Smooth muscle cell of the pulmonary artery (primary cell): ENCODE data around the gene CCDC47. TPM values are rescaled to one million over a fixed set of nuclear protein-coding genes. Genes with fewer than 3 reads are reported as not detected.

Source experiments
- total RNA-seq: library from RNA; depleted of rRNA; stranded (reverse); fragments of >200 nt; gene quantifications from 2 replicates; pipeline ENCODE4 v1.2.3, GENCODE V29; 2014

CCDC47 gene, protein sequence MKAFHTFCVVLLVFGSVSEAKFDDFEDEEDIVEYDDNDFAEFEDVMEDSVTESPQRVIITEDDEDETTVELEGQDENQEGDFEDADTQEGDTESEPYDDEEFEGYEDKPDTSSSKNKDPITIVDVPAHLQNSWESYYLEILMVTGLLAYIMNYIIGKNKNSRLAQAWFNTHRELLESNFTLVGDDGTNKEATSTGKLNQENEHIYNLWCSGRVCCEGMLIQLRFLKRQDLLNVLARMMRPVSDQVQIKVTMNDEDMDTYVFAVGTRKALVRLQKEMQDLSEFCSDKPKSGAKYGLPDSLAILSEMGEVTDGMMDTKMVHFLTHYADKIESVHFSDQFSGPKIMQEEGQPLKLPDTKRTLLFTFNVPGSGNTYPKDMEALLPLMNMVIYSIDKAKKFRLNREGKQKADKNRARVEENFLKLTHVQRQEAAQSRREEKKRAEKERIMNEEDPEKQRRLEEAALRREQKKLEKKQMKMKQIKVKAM
- total RNA-seq: 89.7 and 94.5 TPM in 2 replicates

DNA sequence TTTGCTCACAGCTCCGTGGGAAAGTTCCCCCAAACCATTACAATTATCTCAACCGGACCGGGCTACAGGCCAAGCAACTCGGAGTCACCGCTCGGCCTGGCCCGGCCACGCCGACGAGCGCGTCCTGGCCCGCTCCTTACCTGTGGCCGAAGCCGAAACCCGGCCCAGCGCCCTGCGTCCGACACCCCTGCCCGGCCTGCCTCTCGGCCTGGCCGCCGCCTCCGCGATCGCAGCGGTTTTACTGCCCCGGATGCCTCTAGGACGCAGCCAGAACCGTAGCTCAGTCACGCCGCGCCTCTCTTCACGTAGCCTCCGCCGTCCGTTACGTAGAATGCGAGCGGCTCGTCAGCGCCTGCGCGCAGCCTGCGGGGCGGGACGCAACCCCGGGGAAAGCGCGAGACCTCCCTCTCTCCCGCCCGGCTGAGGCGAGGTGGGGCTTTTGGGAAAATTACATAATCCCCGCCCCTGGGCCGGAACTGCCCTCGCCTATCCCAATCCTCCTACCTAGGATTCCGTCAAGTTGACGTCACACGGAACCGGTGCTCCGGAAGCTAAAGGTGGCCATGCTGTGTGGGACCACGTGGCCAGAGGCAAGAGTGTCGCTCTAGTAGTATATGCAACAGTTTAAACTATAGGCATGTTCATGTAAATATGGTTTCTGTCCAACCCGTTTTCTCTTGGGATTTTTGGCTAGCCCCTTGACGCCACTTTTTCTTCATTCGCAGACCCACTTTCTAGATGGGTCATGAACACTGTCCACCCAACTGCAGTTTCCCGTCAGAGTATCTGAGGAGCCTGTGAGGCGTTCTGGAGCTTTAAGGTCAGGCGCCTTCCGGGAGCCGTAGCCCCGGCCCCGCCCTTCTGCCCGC, at the start of gene CCDC47:
TSS of gene CCDC47 (minus strand) at position 326 of the 869 bp plus-strand sequence. CDS start 7,422 bp downstream, outside the sequence.

GRCh38 chr17:63774141-63774968, 958 bp upstream of the CCDC47 start, which contains the start of gene DDX42:
Gene DDX42, plus strand, starts transcription at chr17:63774170. Its CDS starts 12,880 bp downstream, at chr17:63787050.

DNA sequence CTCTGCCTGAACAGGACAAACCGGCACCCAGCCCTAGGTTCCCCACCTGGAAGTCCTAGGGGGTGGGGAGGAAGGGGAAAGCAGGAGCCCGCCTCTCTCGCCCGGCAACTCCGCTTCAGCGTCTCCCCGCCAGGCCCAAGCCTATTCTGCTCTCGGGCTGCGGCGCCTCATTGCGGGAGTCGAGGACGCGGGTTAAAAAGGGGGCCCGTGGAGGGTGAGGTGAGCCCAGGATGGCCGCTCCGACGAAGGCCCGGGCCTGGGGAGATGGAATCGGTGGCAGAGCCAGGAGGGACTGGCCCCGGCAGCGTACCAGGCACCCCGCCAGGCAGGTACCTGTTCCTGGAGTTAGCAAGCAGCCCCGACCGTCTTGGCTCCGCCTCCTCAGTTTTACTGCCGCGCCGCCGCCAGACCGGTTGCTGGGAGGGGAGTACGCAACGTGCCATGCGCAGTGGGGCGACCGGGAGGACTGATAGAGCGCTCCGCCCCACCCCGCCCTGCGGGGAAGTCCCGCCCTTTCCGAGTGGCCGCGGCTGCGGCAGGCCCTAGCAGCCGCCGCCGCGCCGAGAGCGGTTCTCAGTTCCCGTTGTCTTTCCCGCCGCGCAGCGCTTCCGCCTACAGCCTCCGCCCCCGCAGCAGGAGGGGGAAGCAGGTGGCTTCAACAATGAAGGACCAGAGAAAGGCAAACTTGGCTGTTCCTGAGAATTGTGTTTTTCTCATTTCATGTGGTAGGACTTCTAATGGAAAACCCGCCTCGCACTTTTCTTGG, 31.8 kb downstream of the CCDC47 start, which contains the start of gene STRADA:
TSS of gene STRADA (minus strand) at position 392 of the 766 bp plus-strand sequence. CDS start 13,430 bp downstream, outside the sequence.

GRCh38 chr17:63699638-63700527, 73.5 kb downstream of the CCDC47 start, which contains the start of gene LIMD2:
Gene LIMD2, minus strand, starts transcription at chr17:63700125. Its CDS starts 827 bp downstream, at chr17:63699298.

Other genes with a start within 250 kb of the CCDC47 start
- gene DCAF7, start 223.1 kb downstream of the CCDC47 start, total RNA-seq: 26.7 and 30.4 TPM in 2 replicates
- gene TACO1, start 172.7 kb downstream of the CCDC47 start, total RNA-seq: 11.7 and 14.1 TPM in 2 replicates
- gene MAP3K3, start 151.2 kb downstream of the CCDC47 start, total RNA-seq: 42.1 and 43.8 TPM in 2 replicates
- 4.9 and 9.0 TPM in 2 replicates for gene LIMD2, start 73.5 kb downstream of the CCDC47 start, total RNA-seq
- gene STRADA, start 31.8 kb downstream of the CCDC47 start, total RNA-seq: 23.7 and 25.8 TPM in 2 replicates
- 66.3 and 76.8 TPM in 2 replicates for gene DDX42, start 573 bp upstream of the CCDC47 start, total RNA-seq
- gene PSMC5, start 53.8 kb upstream of the CCDC47 start, total RNA-seq: 58.6 and 61.6 TPM in 2 replicates
- gene FTSJ3, start 54.1 kb upstream of the CCDC47 start, total RNA-seq: 31.9 and 47.7 TPM in 2 replicates
- gene SMARCD2, start 69.1 kb upstream of the CCDC47 start, total RNA-seq: 61.6 and 64.3 TPM in 2 replicates
- gene CSH2, start 100.1 kb upstream of the CCDC47 start, total RNA-seq: not detected in 2 replicates
- gene GH2, start 108.3 kb upstream of the CCDC47 start, total RNA-seq: not detected in 2 replicates
- not detected in 2 replicates for gene CSH1, start 123.0 kb upstream of the CCDC47 start, total RNA-seq
- not detected in 2 replicates for gene CSHL1, start 137.7 kb upstream of the CCDC47 start, total RNA-seq
- not detected in 2 replicates for gene GH1, start 145.2 kb upstream of the CCDC47 start, total RNA-seq
- gene CD79B, start 158.7 kb upstream of the CCDC47 start, total RNA-seq: 3.6 TPM in 1 of 2 replicates, not detected in the other
- gene SCN4A, start 199.3 kb upstream of the CCDC47 start, total RNA-seq: under 0.01 and 0.07 TPM in 2 replicates
- gene PRR29, start 224.8 kb upstream of the CCDC47 start, total RNA-seq: 0.20 and 1.2 TPM in 2 replicates
- gene ICAM2, start 247.0 kb upstream of the CCDC47 start, total RNA-seq: 3.9 and 13.0 TPM in 2 replicates